ENCODE data around the gene CCL26. TPM values are rescaled to one million over a fixed set of nuclear protein-coding genes. Genes with fewer than 3 reads are reported as not detected.

Gene CCL26
- total and polyA plus RNA-seq, 10 donors: 0.35 to 0.41 TPM; not detected in 8

Other genes starting within 250 kb of the CCL26 start
- gene HIP1, start 33.3 kb downstream of the CCL26 start, total RNA-seq: 10 to 100 TPM; 32.0 to 52.6 (median 43.0) TPM
- gene HIP1, start 33.3 kb downstream of the CCL26 start, polyA plus RNA-seq: 1 to 10 TPM; 3.4 to 6.4 (median 3.6) TPM
- gene CCL24, start 41.6 kb upstream of the CCL26 start, total RNA-seq: 100 to 1,000 TPM in 4 of 7 donors, 10 to 100 TPM in 3; 39.5 to 321 (median 198) TPM
- gene CCL24, start 41.6 kb upstream of the CCL26 start, polyA plus RNA-seq: 10 to 100 TPM in 1 of 3 donors, 1 to 10 TPM in 2; 3.8 to 11.1 (median 6.8) TPM
- gene RHBDD2, start 106.8 kb upstream of the CCL26 start, total RNA-seq: 10 to 100 TPM; 37.6 to 69.2 (median 54.9) TPM
- 10 to 100 TPM; 30.5 to 48.1 (median 37.5) TPM for gene RHBDD2, start 106.8 kb upstream of the CCL26 start, polyA plus RNA-seq
- gene POR, start 142.9 kb upstream of the CCL26 start, total RNA-seq: 100 to 1,000 TPM; 103 to 170 (median 139) TPM
- gene POR, start 142.9 kb upstream of the CCL26 start, polyA plus RNA-seq: 10 to 100 TPM; 49.1 to 83.0 (median 61.4) TPM
- 10 to 100 TPM; 24.9 to 57.9 (median 41.4) TPM for gene TMEM120A, start 222.4 kb upstream of the CCL26 start, total RNA-seq
- gene TMEM120A, start 222.4 kb upstream of the CCL26 start, polyA plus RNA-seq: 10 to 100 TPM; 30.1 to 66.2 (median 56.6) TPM